Ureter (tissue), 1 donor: ENCODE measurements around the gene XAGE3. TPM values are rescaled to one million over a fixed set of nuclear protein-coding genes. Genes with fewer than 3 reads are reported as not detected.
"Not testable (repeated sequence)": the region's sequence is repeated elsewhere in the genome, so short reads cannot be mapped to it uniquely, and the experiment has no call there.

Source experiments
- DNase-seq: peaks from one replicate; pipeline ENCODE4 v3.0.0-alpha.2; 2020; ENCODE audit warnings: low spot score
- total RNA-seq: library from RNA; stranded (reverse); gene quantifications from one replicate; pipeline ENCODE4 v1.2.4, GENCODE V29; 2023
- donor health status: DM: yes; HTN: yes; CAD: no.

The XAGE3 gene
- total RNA-seq, 1 donor from 2014 or later, result not detected

DNA sequence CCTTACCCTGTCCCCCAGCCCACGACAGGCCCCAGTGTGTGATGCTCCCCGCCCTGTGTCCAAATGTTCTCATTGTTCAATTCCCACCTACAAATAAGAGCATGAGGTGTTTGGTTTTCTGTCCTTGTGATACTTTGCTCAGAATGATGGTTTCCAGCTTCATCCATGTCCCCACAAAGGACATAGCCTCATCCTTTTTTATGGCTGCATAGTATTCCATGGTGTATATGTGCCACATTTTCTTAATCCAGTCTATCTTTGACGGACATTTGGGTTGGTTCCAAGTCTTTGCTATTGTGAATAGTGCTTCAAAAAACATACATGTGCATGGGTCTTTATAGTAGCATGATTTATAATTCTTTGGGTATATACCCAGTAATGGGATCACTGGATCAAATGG lies 24.3 kb downstream of the XAGE3 start:
- DNase-seq, result not testable (repeated sequence)

DNA sequence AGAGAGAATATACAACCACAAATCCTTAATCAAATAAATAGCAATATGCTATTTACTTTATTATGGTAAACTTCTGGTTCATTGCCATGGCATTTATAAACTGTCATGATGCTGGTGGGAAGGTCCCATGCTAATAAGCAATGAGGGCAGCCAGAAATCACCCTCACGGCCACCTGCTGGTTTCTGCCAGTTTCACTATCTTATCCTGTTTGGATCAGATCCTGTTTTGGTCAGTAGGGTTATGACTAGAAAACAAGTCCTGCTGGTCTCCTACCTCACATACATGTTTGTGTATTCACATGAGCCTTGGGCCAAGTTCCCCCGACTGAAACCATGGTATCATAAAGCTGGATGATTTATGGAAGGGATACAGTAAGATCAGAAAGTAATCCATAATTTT lies 28.7 kb downstream of the XAGE3 start:
- no peak for DNase-seq

- no peak for DNase-seq
Measured at GRCh38 chrX:52830551-52830950, 37.3 kb downstream of the XAGE3 start.

DNA sequence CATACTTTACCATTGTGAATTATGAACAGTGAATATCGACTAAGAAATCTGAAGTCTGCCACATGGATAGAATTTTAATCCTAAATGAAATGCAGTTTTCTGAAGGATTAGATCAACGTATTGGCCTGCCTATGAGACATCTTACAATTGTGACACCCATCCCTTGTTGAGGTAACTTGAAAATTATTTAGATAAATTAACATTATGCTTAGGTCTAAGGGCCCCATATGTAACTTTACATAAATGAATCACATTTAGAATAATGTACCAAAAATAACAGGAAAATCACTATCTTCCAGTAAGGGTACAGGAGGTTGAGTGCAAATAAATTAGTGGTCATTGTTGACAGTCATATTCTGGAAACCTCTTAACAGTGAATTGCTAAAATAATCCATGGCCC lies 43.3 kb downstream of the XAGE3 start:
- no peak for DNase-seq

DNA sequence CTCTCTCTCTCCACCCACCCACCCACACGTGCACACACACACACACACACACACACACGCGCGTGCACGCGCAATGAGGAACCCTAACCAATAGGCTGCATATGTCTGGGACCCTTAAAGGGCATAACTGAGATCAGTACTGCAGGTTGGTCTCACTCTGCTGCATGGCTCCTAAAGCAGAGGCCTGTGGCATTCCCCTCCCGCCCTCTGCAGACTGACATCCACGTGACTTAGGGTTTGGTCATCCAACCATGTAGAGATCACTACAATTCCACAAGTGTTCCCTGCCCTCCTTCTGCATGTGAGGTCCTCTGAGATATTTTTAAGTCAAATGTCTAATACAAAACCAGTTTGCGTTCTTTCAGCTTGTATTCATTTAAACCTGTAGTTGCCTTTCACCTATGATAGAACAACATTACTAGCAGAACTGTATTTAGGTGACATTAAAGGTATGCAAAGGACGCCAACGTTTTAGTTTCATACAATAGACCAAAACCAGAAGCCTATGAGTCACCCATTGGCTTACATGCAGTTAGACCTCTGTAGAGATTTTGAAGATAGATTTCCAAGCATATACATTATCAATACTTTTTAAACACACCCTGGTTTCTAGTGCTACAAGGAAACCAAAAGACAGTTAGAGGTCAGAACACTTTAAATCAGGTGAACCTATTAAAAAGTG lies 46.7 kb downstream of the XAGE3 start:
- DNase-seq, result no peak

DNA sequence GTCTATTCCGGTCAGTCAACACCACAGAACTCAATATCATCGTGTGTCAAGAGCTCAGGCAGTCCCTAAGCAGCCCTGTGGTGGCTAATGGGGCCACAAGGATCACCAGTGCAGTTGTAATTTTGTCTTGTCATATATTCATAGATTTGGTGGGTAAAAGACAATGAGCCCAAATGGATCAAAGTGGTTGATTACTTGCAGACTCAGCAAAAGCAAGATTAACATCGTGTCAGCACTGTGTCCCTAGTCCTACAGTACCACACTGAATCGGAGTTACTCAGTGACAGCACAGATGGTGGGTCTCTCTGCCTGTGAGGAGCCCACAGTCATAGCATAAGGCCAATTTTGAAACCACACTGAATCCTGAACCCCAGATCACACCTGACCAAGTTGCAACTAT lies 48.1 kb downstream of the XAGE3 start:
- no peak for DNase-seq

Other genes with a start within 250 kb of the XAGE3 start
- not detected for gene SSX7, start 213.2 kb downstream of the XAGE3 start, total RNA-seq
- gene SSX2, start 160.9 kb downstream of the XAGE3 start, total RNA-seq, result not detected
- gene SSX2B, start 116.8 kb downstream of the XAGE3 start, total RNA-seq, result not detected
- not detected for gene SPANXN5, start 70.7 kb downstream of the XAGE3 start, total RNA-seq
- gene XAGE5, start 56.8 kb downstream of the XAGE3 start, total RNA-seq, result not detected
- 34.3 TPM for gene FAM156B, start 29.2 kb upstream of the XAGE3 start, total RNA-seq
- gene FAM156A, start 90.4 kb upstream of the XAGE3 start, total RNA-seq, result 34.0 TPM
- gene GPR173, start 180.7 kb upstream of the XAGE3 start, total RNA-seq, result 7.6 TPM
- 74.8 TPM for gene TSPYL2, start 214.3 kb upstream of the XAGE3 start, total RNA-seq
- 34.1 TPM for gene KANTR, start 226.1 kb upstream of the XAGE3 start, total RNA-seq